Activated CD8-positive, alpha-beta T cell treated with anti-CD3 and anti-CD28 coated beads for 36 hours (primary cell): ENCODE data around the gene DLG1. TPM values are rescaled to one million over a fixed set of nuclear protein-coding genes. Genes with fewer than 3 reads are reported as not detected.

ENCODE experiments used
- ATAC-seq: fragments of 200-7000 bp; cut with Tn5 transposase; one replicate; pipeline ENCODE4 v1.10.0; 2021; ENCODE audit warnings: mild to moderate bottlenecking, moderate library complexity
- CTCF ChIA-PET: fragments of 350-600 bp; sonication (Branson Sonifier 250); formaldehyde crosslinking; loops from one replicate; lab custom pipeline; 2021; ENCODE audit warnings: antibody characterized with exemption; lab: Charles Lee
- POLR2A ChIA-PET: fragments of 350-600 bp; sonication (Branson Sonifier 250); formaldehyde crosslinking; loops from one replicate; lab custom pipeline; 2021; ENCODE audit warnings: antibody characterized with exemption; lab: Charles Lee
- DNase-seq: peaks from one replicate; pipeline ENCODE4 v3.0.0-alpha.2; 2020
- H3K27ac Mint-ChIP-seq: one replicate; pipeline ENCODE4 v1.8.0; 2021; ENCODE audit warnings: mild to moderate bottlenecking, mixed read lengths
- H3K27me3 Mint-ChIP-seq: one replicate; pipeline ENCODE4 v1.8.0; 2021; ENCODE audit warnings: mixed read lengths
- H3K36me3 Mint-ChIP-seq: one replicate; pipeline ENCODE4 v1.8.0; 2021; ENCODE audit warnings: low read depth, mixed read lengths
- H3K4me1 Mint-ChIP-seq: one replicate; pipeline ENCODE4 v1.8.0; 2021; ENCODE audit warnings: low read depth, mixed read lengths
- H3K4me3 Mint-ChIP-seq: one replicate; pipeline ENCODE4 v1.8.0; 2021; ENCODE audit warnings: mild to moderate bottlenecking, moderate library complexity, mixed read lengths
- H3K9me3 Mint-ChIP-seq: one replicate; pipeline ENCODE4 v1.8.0; 2021; ENCODE audit warnings: mixed read lengths
- CTCF ChIP-seq: fragments of 200-600 bp; IDR thresholded peaks from one replicate; pipeline ENCODE4 v1.8.0; 2022; ENCODE audit warnings: antibody characterized with exemption, mild to moderate bottlenecking
- intact Hi-C: fragments of 100-400 bp; cut with micrococcal nuclease; formaldehyde crosslinking; loops from one replicate; pipeline ENCODE4 v1.10.0; 2022
- total RNA-seq, 2 experiments: library from RNA; stranded (reverse); gene quantifications; one replicate each; pipeline ENCODE4 v1.2.3, GENCODE V29; 2021

The DLG1 gene
- total RNA-seq, 2 experiments from 2014 or later, result 57.6 to 62.2 TPM

GRCh38 chr3:197014942-197015575 is 283.4 kb downstream of the DLG1 start:
- Mint-ChIP-seq H3K4me3 (no peak overlapping the region), H3K9me3 (no peaks in the 10 kb centered on the region), H3K4me1 (no peaks in the 10 kb centered on the region), H3K27ac (no peak overlapping the region), H3K27me3 (no peaks in the 10 kb centered on the region), H3K36me3 (no peaks in the 10 kb centered on the region)
- DNase-seq (no peak), ATAC-seq (no peak)
- ChIA-PET CTCF (no interaction called here), POLR2A (interaction anchor here (1.1 kb wide), 1 partner anchor 10 kb away, joined by 3 read pairs; no protein-coding TSS in a partner anchor)
- intact Hi-C loops, result no loop called here
- no peak for TF ChIP-seq CTCF

GRCh38 chr3:197014024-197014423 is 284.4 kb downstream of the DLG1 start:
- Mint-ChIP-seq H3K4me3 (no peak overlapping the region), H3K4me1 (no peaks in the 10 kb centered on the region), H3K27me3 (no peaks in the 10 kb centered on the region), H3K27ac (no peak overlapping the region), H3K36me3 (no peaks in the 10 kb centered on the region), H3K9me3 (no peaks in the 10 kb centered on the region)
- ChIA-PET POLR2A (interaction anchor here (1.1 kb wide), 1 partner anchor 9 kb away, joined by 3 read pairs; no protein-coding TSS in a partner anchor), CTCF (no interaction called here)
- DNase-seq (no peak), ATAC-seq (no peak)
- intact Hi-C loops, result no loop called here
- TF ChIP-seq CTCF, result no peak

- DNase-seq (no peak), ATAC-seq (no peak)
- H3K4me3 Mint-ChIP-seq, result no peak overlapping the region
- intact Hi-C loops, result no loop called here
- no peaks in the 10 kb centered on the region for H3K27me3 Mint-ChIP-seq
- no peak overlapping the region for H3K27ac Mint-ChIP-seq
- POLR2A ChIA-PET, result interaction anchor here (0.6 kb wide), 1 partner anchor 286 kb away, joined by 3 read pairs; no protein-coding TSS in a partner anchor
- no peaks in the 10 kb centered on the region for H3K9me3 Mint-ChIP-seq
- CTCF ChIA-PET, result no interaction called here
- H3K4me1 Mint-ChIP-seq, result no peaks in the 10 kb centered on the region
- H3K36me3 Mint-ChIP-seq, result no peaks in the 10 kb centered on the region
- TF ChIP-seq CTCF, result no peak
Measured at GRCh38 chr3:197012540-197012883, 285.9 kb downstream of the DLG1 start.

GRCh38 chr3:197011780-197012539 is 286.5 kb downstream of the DLG1 start:
- Mint-ChIP-seq H3K36me3 (no peaks in the 10 kb centered on the region), H3K27me3 (no peaks in the 10 kb centered on the region), H3K27ac (no peak overlapping the region), H3K4me3 (no peak overlapping the region), H3K9me3 (no peaks in the 10 kb centered on the region), H3K4me1 (no peaks in the 10 kb centered on the region)
- CTCF ChIA-PET, result no interaction called here
- POLR2A ChIA-PET, result no interaction called here
- intact Hi-C loops, result no loop called here
- ATAC-seq, result no peak
- no peak for DNase-seq
- no peak for TF ChIP-seq CTCF
